ENCODE data around the gene CFAP90. TPM values are rescaled to one million over a fixed set of nuclear protein-coding genes. Genes with fewer than 3 reads are reported as not detected.

CFAP90 gene
- polyA plus RNA-seq, 1 experiment, result 0.10 TPM

DNA sequence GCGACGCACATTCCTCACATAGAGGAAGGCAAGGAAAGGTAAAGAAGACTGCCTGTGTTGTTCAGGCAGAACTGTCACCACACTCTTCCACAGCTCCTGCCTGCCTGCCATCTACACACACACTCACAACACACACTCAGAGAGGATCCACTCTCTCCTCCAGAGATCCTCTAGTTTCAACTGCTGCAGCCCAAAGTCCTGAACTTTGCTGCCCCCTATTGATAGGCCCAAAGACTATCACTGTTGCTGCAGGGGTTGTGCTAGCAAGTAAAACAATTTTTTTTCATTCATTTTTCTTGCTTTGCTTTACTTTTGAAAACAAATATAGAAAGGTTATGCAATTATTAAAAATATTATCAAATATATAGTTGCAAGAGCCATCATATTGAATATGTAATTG, 5.9 kb upstream of the CFAP90 start:
- no peaks in the 10 kb centered on the region for H3K27me3 ChIP-seq (ENCODE audit: control insufficient read depth, insufficient read depth, low read length)
- DNase-seq (ENCODE audit: low read depth), result no peak
- H3K36me3 ChIP-seq (ENCODE audit: control insufficient read depth, insufficient read depth, low read length), result peaks cover 3% of the 10 kb centered on the region; the same call in 1 of the 2 replicates
- no peak overlapping the region for H3K4me3 ChIP-seq (ENCODE audit: low read depth, low read length)
- ChIA-PET CTCF (interaction anchor here (1.2 to 2.7 kb wide), 2 partner anchors 11 kb away, joined by 3 to 10 read pairs; no protein-coding TSS in a partner anchor), POLR2A (no interaction called here)
- TF ChIP-seq, protein P1, sequence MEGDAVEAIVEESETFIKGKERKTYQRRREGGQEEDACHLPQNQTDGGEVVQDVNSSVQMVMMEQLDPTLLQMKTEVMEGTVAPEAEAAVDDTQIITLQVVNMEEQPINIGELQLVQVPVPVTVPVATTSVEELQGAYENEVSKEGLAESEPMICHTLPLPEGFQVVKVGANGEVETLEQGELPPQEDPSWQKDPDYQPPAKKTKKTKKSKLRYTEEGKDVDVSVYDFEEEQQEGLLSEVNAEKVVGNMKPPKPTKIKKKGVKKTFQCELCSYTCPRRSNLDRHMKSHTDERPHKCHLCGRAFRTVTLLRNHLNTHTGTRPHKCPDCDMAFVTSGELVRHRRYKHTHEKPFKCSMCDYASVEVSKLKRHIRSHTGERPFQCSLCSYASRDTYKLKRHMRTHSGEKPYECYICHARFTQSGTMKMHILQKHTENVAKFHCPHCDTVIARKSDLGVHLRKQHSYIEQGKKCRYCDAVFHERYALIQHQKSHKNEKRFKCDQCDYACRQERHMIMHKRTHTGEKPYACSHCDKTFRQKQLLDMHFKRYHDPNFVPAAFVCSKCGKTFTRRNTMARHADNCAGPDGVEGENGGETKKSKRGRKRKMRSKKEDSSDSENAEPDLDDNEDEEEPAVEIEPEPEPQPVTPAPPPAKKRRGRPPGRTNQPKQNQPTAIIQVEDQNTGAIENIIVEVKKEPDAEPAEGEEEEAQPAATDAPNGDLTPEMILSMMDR (IDR thresholded peaks at IDR 0.05; ENCODE audit: insufficient read depth, low read depth, low read length), result peak; percentile 64

DNA sequence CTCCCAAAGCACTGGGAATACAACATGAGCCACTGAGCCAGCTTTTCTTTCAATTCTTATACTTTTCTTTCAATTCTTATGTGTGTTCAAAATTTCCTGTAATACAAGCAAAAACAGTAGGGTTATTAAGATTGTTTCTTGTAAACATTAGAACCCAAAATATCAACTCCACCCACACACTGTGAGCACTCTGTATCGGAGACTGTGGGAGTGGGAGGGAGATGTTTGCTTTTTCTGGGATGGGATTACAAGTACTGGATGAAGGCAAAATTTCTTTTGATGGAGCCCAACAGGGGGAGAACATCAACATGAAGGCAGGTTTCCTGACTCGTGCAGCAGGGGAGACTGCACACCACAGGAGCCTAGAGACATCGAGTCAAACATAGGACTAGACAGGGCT, 4.7 kb upstream of the CFAP90 start:
- CTCF ChIA-PET, result interaction anchor here (2.7 kb wide), 1 partner anchor 12 kb away, joined by 10 read pairs; no protein-coding TSS in a partner anchor
- Histone ChIP-seq H3K4me3 (ENCODE audit: low read depth, low read length) (no peak overlapping the region), H3K36me3 (ENCODE audit: control insufficient read depth, insufficient read depth, low read length) (0 out of 2 replicates have a peak, but pooled peaks cover 2% of the 10 kb centered on the region), H3K27me3 (ENCODE audit: control insufficient read depth, insufficient read depth, low read length) (peaks cover 3% of the 10 kb centered on the region)
- TF ChIP-seq, protein P1 (IDR thresholded peaks at IDR 0.05; ENCODE audit: insufficient read depth, low read depth, low read length), result no peak
- no peak for DNase-seq (ENCODE audit: low read depth)
- POLR2A ChIA-PET, result no interaction called here

DNA sequence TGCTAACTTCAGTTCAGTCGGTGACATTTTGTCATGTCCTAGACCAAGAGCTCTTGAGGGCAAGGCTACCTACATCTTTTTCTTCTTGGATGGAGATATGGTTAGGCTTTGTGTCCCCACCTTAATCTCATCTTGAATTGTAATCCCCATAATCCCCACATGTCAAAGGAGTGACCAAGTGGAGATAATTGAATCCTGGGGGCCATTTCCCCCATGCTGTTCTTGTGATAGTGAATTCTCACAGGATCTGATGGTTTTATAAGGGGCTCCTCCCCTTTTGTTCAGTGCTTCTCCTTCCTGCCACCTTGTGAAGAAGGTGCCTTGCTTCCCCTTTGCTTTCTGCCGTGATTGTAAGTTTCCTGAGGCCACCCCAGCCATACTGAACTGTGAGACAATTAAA, 2.1 kb upstream of the CFAP90 start:
- CTCF ChIA-PET, result no interaction called here
- POLR2A ChIA-PET, result no interaction called here
- Histone ChIP-seq H3K4me3 (ENCODE audit: low read depth, low read length) (no peak overlapping the region), H3K36me3 (ENCODE audit: control insufficient read depth, insufficient read depth, low read length) (no peaks in the 10 kb centered on the region), H3K27me3 (ENCODE audit: control insufficient read depth, insufficient read depth, low read length) (peaks cover 15% of the 10 kb centered on the region)
- no peak for DNase-seq (ENCODE audit: low read depth)
- TF ChIP-seq, protein P1 (IDR thresholded peaks at IDR 0.05; ENCODE audit: insufficient read depth, low read depth, low read length), result no peak

DNA sequence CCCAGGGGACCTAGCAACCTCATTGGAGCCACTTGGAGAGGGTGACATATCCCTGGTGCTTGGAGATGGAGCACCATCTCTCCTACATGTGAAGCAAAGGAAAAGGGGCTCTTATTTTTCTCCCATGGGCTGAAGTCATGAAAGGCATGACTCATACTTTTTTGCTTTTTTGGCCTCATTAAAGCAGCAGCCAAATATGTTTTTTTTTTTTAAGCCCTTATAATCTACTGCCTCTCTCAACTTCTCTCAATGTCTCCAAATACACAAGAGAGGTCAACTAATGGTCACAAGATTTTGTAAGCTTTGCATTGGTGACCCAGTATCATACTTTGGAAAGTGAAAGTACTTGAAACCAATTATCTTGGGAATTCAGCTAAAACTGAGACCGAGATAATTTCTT, 1.6 kb upstream of the CFAP90 start:
- Histone ChIP-seq H3K27me3 (ENCODE audit: control insufficient read depth, insufficient read depth, low read length) (peaks cover 15% of the 10 kb centered on the region), H3K36me3 (ENCODE audit: control insufficient read depth, insufficient read depth, low read length) (no peaks in the 10 kb centered on the region), H3K4me3 (ENCODE audit: low read depth, low read length) (no peak overlapping the region)
- TF ChIP-seq, protein P1 (IDR thresholded peaks at IDR 0.05; ENCODE audit: insufficient read depth, low read depth, low read length), result no peak
- DNase-seq (ENCODE audit: low read depth), result no peak
- ChIA-PET CTCF (no interaction called here), POLR2A (no interaction called here)

DNA sequence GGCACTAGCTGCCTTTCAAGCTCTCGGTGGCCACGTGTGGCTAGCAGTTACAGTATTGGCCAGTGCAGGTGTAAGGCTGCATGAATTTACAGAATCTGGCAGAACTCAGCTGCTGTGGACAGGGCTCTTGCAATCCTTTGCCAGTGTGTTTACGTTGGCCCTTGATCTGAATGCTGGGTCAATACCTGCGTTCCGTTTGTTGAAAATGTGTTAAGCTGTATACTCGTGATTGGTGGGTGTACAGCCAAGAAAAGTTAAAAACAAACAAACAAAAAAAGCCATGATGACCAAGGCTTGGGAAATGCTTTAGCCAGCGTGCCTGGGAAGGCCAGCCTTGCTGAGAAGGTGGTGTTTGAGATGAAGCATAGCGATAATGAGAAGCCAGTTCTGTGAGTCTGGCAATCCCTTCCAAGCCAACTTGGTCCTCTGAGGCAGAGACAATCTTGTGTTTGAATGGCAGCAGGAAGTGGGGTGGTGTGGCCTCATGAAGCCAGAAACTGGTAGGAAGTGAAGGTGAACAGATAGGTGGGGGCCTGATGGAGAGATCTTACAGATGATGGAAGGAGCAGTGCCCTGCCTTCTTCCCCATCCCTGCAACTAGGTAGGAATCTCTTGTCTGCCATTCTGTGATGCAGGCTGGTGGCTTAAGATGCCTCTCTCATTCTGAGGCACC, 820 bp upstream of the CFAP90 start:
- DNase-seq (ENCODE audit: low read depth), result no peak
- CTCF ChIA-PET, result interaction anchor here (1.8 kb wide), 1 partner anchor 8 kb away, joined by 10 read pairs; no protein-coding TSS in a partner anchor
- POLR2A ChIA-PET, result no interaction called here

More for the DNA sequence above, 820 bp upstream of the CFAP90 start:
- TF ChIP-seq, protein P1 (IDR thresholded peaks at IDR 0.05; ENCODE audit: insufficient read depth, low read depth, low read length), result no peak
- Histone ChIP-seq H3K36me3 (ENCODE audit: control insufficient read depth, insufficient read depth, low read length) (no peaks in the 10 kb centered on the region), H3K4me3 (ENCODE audit: low read depth, low read length) (no peak overlapping the region), H3K27me3 (ENCODE audit: control insufficient read depth, insufficient read depth, low read length) (peaks cover 16% of the 10 kb centered on the region)
